ENCODE data around the gene CCM2. TPM values are rescaled to one million over a fixed set of nuclear protein-coding genes. Genes with fewer than 3 reads are reported as not detected.

The CCM2 gene
- total and polyA plus RNA-seq, 2 of the 8 experiments (the other 6 are each of a cell fraction or from before 2014, with no cell fraction given), result 31.6 to 41.2 TPM

DNA sequence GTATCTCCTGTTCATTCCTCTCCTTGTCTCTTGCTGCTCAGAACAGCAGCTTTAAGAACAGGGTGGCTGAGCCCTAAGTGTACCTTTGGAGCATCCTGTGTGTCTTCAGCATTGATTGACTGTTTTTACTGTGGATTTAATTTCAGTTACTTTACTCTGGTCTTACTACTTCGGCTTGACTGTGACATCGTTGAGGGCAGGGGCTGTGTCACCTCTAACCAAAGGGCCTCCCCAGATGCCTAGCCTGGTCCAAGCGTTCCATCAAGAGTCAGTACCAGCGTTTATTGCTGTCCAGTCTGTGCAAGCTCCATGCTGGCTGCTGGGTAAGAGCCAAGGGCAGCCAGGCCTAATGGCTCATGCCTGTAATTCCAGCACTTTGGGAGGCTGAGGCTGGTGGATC, 32.4 kb downstream of the CCM2 start:
- H3K56ac ChIP-seq (replicated peaks; ENCODE audit: insufficient read length, low read depth, low read length), result no peak overlapping the region
- H3K23ac ChIP-seq (ENCODE audit: insufficient read length), result no peak overlapping the region
- H2BK20ac ChIP-seq (ENCODE audit: low read length), result no peak overlapping the region
- no peaks in the 10 kb centered on the region for H3K27me3 ChIP-seq (replicated peaks in 1 of 4; ENCODE audit: control insufficient read depth in 3 of 4, extremely low read depth in 1 of 4, insufficient read depth in 3 of 4, low read length in 3 of 4)
- no peak overlapping the region for H2BK120ac ChIP-seq (replicated peaks; ENCODE audit: low read depth, low read length)
- no peaks in the 10 kb centered on the region for H3K36me3 ChIP-seq (ENCODE audit: control insufficient read depth in 2 of 4, insufficient read depth in 4 of 4, low read length in 3 of 4)
- CTCF ChIA-PET (ENCODE audit: partially characterized antibody), result interaction anchor here (1.8 to 2.0 kb wide), 2 partner anchors 11 to 103 kb away, joined by 6 to 10 read pairs; no protein-coding TSS in a partner anchor
- H2AFZ ChIP-seq (ENCODE audit: low read length), result no peak overlapping the region
- no peaks in the 10 kb centered on the region for H3K9me3 ChIP-seq (ENCODE audit: insufficient read depth in 2 of 2, low read depth in 1 of 2, low read length in 1 of 2)
- no peak overlapping the region; a peak in 1 of 7 replicates for H3K9ac ChIP-seq (replicated peaks in 1 of 4; ENCODE audit: extremely low read depth in 1 of 4, low read depth in 3 of 4, low read length in 3 of 4)
- no peaks in the 10 kb centered on the region; the same call in none of the 2 replicates for H3K79me1 ChIP-seq (ENCODE audit: low read depth, low read length)
- POLR2A ChIA-PET (ENCODE audit: partially characterized antibody), result interaction anchor here (0.9 kb wide), 1 partner anchor 51 kb away, joined by 4 read pairs; no protein-coding TSS in a partner anchor
- H3K4ac ChIP-seq (replicated peaks; ENCODE audit: insufficient read length, low read depth, low read length), result no peak overlapping the region
- H3K27ac ChIP-seq (ENCODE audit: low read depth, low read length), result no peak overlapping the region
- FAIRE-seq (no peak), DNase-seq (ENCODE audit: low read depth in 1 of 2, low spot score in 2 of 2) (no peak)
- peaks cover 0 to 3% of the 10 kb centered on the region in 2 experiments for H4K20me1 ChIP-seq (replicated peaks in 1 of 2; ENCODE audit: control insufficient read depth in 1 of 2, insufficient read depth in 2 of 2, low read length in 2 of 2)
- 89% methylated on average over 4 of the region's 4 CpGs; no CpG with 5 or more reads in 1 of the 2 experiments for WGBS, 2 experiments (ENCODE audit: extremely low coverage in 1 of 2, insufficient coverage in 1 of 2, insufficient read length in 1 of 2, insufficient replicate concordance in 2 of 2, low coverage in 1 of 2, low lambda C conversion rate in 2 of 2, missing lambda C conversion rate in 1 of 2)
- no peak overlapping the region for H3K18ac ChIP-seq (ENCODE audit: extremely low read depth, low read length)
- H3K14ac ChIP-seq (ENCODE audit: insufficient read length), result no peak overlapping the region
- H3K4me2 ChIP-seq (ENCODE audit: insufficient read depth in 1 of 2, low read depth in 2 of 2, low read length in 2 of 2), result no peak overlapping the region
- H3K4me3 ChIP-seq (ENCODE audit: extremely low read depth in 1 of 4, insufficient read depth in 2 of 4, low read depth in 3 of 4, low read length in 4 of 4), result no peak overlapping the region
- no peaks in the 10 kb centered on the region for H3K23me2 ChIP-seq (ENCODE audit: low read depth, low read length)
- no peak overlapping the region for H2BK15ac ChIP-seq (ENCODE audit: low read length)
- peaks cover 0 to 22% of the 10 kb centered on the region in 2 experiments; a peak in 2 of 4 replicates for H3K79me2 ChIP-seq (ENCODE audit: control insufficient read depth in 1 of 2, insufficient read depth in 2 of 2, low read length in 2 of 2)
- H2AK5ac ChIP-seq (ENCODE audit: low read depth, low read length), result no peak overlapping the region
- TF ChIP-seq RFX5 (IDR thresholded peaks at IDR 0.05; ENCODE audit: borderline replicate concordance, low read depth, low read length) (no peak), KDM4A (IDR thresholded peaks at IDR 0.05; ENCODE audit: low read depth, low read length, severe bottlenecking) (no peak), CHD2 (IDR thresholded peaks at IDR 0.05; ENCODE audit: low read length) (no peak), SP1 (IDR thresholded peaks at IDR 0.05; ENCODE audit: low read depth, low read length) (no peak), NANOG (IDR thresholded peaks at IDR 0.05; ENCODE audit: insufficient read depth, low read depth, low read length, poor library complexity, severe bottlenecking) (no peak), RAD21 (IDR thresholded peaks at IDR 0.05 in 1 of 2, conservative IDR thresholded peaks at IDR 0.05 in 1 of 2; ENCODE audit: low read depth in 2 of 2, low read length in 2 of 2) (no peak), KDM1A (IDR thresholded peaks at IDR 0.05; ENCODE audit: borderline replicate concordance, low read length) (no peak), CREB1 (IDR thresholded peaks at IDR 0.05) (no peak), ATF2 (IDR thresholded peaks at IDR 0.05; ENCODE audit: low read length) (no peak), POLR2AphosphoS5 (IDR thresholded peaks at IDR 0.05; ENCODE audit: low read depth, low read length) (no peak)
- no peak overlapping the region for H4K91ac ChIP-seq (replicated peaks; ENCODE audit: insufficient read length, low read length)
- H3K4me1 ChIP-seq (replicated peaks in 1 of 4; ENCODE audit: control insufficient read depth in 3 of 4, insufficient read depth in 4 of 4, low read length in 3 of 4), result peaks cover 0 to 5% (median 0%) of the 10 kb centered on the region in 4 experiments; a peak in 1 of 7 replicates
- H2BK5ac ChIP-seq (ENCODE audit: low read depth, low read length), result 0 out of 2 replicates have a peak overlapping the region, but pooled peaks have one; percentile 26
- H4K8ac ChIP-seq (ENCODE audit: extremely low read depth, insufficient read depth, low read length), result no peak overlapping the region; the same call in 1 of the 2 replicates
- H4K5ac ChIP-seq (ENCODE audit: insufficient read length, low read depth, low read length), result no peak overlapping the region
- H2BK12ac ChIP-seq (ENCODE audit: low read depth, low read length), result no peak overlapping the region

All from H1 (cell line).